ENCODE measurements around the gene RPL28. TPM values are rescaled to one million over a fixed set of nuclear protein-coding genes. Genes with fewer than 3 reads are reported as not detected.

RPL28 gene
- total and polyA plus RNA-seq, 2 of the 13 experiments (the other 11 are each of a cell fraction or from before 2014, with no cell fraction given), result 105 to 420 TPM

DNA sequence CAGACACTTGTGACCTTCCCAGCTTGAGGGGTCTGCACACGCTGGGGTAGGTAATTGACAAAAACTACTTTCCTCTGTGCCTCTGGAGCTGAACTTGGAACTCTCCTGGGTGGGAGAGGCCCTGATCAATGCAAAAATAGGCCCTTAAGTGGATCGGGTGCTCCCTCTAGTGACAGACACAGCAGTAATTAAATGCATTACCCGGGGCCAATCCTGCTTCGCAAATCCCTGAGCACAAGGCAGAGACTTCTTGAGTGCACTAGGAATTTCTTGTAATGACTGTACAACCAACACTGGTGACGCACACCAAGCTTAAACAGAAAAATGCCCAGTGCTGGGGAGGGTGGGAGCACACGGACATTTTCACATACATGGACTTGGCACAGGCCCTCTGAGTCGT is 32.5 kb downstream of the RPL28 start (continued):
- TF ChIP-seq ZBTB25 (CRISPR knock-in tag; IDR thresholded peaks at IDR 0.05) (0 out of 2 replicates have a peak, but pooled peaks have one; percentile 32), ZNF331 (CRISPR knock-in tag; IDR thresholded peaks at IDR 0.05) (0 out of 2 replicates have a peak, but pooled peaks have one; percentile 18), ZNF605 (CRISPR knock-in tag; IDR thresholded peaks at IDR 0.05) (no peak), ZGPAT (CRISPR knock-in tag; IDR thresholded peaks at IDR 0.05) (0 out of 2 replicates have a peak, but pooled peaks have one; percentile 24), SOX6 (IDR thresholded peaks at IDR 0.05) (no peak), SOX6 (CRISPR knock-in tag; IDR thresholded peaks at IDR 0.05) (no peak), KLF6 (CRISPR knock-in tag; IDR thresholded peaks at IDR 0.05) (0 out of 2 replicates have a peak, but pooled peaks have one; percentile 47), FOSL2 (CRISPR knock-in tag; IDR thresholded peaks at IDR 0.05) (peak; percentile 25; the same call in 1 of the 2 replicates), ELF1 (CRISPR knock-in tag; IDR thresholded peaks at IDR 0.05) (peak; percentile 32; the same call in 1 of the 2 replicates), ZNF264 (CRISPR knock-in tag; IDR thresholded peaks at IDR 0.05) (peak; percentile 73; the same call in 1 of the 2 replicates), YEATS2 (CRISPR knock-in tag; IDR thresholded peaks at IDR 0.05; ENCODE audit: borderline replicate concordance) (0 out of 2 replicates have a peak, but pooled peaks have one; percentile 11), ARHGAP35 (CRISPR knock-in tag; IDR thresholded peaks at IDR 0.05; ENCODE audit: borderline replicate concordance) (no peak), GATAD1 (CRISPR knock-in tag; IDR thresholded peaks at IDR 0.05) (peak; percentile 34; the same call in 1 of the 2 replicates), ZNF75D (CRISPR knock-in tag; IDR thresholded peaks at IDR 0.05; ENCODE audit: borderline replicate concordance) (no peak), NCOA1 (CRISPR knock-in tag; IDR thresholded peaks at IDR 0.05) (no peak), SMAD3 (CRISPR knock-in tag; IDR thresholded peaks at IDR 0.05) (0 out of 2 replicates have a peak, but pooled peaks have one; percentile 52), PREB (CRISPR knock-in tag; IDR thresholded peaks at IDR 0.05) (no peak)
- TF ChIP-seq, protein P1, sequence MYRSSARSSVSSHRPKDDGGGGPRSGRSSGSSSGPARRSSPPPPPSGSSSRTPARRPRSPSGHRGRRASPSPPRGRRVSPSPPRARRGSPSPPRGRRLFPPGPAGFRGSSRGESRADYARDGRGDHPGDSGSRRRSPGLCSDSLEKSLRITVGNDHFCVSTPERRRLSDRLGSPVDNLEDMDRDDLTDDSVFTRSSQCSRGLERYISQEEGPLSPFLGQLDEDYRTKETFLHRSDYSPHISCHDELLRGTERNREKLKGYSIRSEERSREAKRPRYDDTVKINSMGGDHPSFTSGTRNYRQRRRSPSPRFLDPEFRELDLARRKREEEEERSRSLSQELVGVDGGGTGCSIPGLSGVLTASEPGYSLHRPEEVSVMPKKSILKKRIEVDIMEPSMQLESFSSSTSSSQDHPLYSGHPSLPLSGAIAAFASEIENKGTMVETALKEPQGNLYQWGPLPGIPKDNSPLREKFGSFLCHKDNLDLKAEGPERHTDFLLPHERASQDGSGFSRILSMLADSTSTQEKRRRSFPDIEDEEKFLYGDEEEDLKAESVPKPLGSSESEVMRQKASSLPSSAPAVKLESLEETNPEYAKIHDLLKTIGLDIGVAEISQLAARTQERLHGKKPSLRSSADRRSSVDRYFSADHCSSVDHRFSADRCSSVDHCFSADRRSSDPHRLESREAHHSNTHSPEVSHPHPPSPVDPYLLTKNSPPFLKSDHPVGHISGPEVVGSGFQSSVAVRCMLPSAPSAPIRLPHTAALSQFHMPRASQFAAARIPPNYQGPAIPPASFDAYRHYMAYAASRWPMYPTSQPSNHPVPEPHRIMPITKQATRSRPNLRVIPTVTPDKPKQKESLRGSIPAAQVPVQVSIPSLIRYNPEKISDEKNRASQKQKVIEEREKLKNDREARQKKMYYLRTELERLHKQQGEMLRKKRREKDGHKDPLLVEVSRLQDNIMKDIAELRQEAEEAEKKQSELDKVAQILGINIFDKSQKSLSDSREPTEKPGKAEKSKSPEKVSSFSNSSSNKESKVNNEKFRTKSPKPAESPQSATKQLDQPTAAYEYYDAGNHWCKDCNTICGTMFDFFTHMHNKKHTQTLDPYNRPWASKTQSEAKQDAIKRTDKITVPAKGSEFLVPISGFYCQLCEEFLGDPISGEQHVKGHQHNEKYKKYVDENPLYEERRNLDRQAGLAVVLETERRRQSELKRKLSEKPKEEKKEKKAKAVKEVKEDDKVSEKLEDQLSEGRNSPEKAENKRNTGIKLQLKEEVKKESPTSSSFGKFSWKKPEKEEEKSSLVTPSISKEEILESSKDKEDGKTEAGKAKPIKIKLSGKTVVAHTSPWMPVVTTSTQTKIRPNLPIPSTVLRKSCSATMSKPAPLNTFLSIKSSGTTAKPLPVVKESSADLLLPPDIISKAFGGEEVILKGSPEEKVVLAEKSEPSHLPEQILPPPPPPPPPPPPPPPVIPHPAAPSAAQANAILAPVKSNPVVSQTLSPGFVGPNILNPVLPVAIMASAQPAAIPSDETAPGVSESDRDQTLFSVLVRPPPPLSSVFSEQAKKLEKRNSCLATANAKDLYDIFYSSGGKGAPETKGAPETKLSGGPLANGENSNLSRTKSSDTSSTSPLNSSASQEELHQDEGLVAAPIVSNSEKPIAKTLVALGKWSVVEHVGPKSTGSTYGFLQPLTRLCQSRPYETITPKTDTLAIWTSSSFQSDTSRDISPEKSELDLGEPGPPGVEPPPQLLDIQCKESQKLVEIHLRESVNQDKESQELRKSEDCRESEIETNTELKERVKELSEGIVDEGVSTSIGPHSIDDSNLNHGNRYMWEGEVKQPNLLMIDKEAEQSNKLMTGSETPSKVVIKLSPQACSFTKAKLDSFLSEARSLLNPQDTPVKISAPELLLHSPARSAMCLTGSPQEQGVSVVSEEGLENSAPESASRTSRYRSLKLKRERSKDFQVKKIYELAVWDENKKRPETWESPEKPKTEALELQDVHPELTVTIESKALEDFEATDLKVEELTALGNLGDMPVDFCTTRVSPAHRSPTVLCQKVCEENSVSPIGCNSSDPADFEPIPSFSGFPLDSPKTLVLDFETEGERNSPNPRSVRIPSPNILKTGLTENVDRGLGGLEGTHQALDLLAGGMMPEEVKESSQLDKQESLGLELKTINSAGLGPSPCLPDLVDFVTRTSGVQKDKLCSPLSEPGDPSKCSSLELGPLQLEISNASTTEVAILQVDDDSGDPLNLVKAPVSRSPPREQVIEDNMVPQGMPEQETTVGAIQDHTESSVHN (CRISPR knock-in tag; IDR thresholded peaks at IDR 0.05), result no peak

Measured in HepG2 (cell line).